ENCODE data around the gene TEX14.
"Not testable (repeated sequence)": the region's sequence is repeated elsewhere in the genome, so short reads cannot be mapped to it uniquely, and the experiment has no call there.

TEX14 gene

GRCh38 chr17:58684003-58684402 is 7.8 kb downstream of the TEX14 start:
- no peaks in the 10 kb centered on the region for H3K27me3 ChIP-seq (ENCODE audit: control insufficient read depth in 3 of 3, insufficient read depth in 3 of 3, low read depth in 1 of 3, low read length in 3 of 3)
- no peaks in the 10 kb centered on the region for H3K4me1 ChIP-seq (ENCODE audit: control insufficient read depth in 2 of 2, insufficient read depth in 1 of 2, low read depth in 1 of 2, low read length in 2 of 2)
- H3K4me2 ChIP-seq (ENCODE audit: insufficient read depth, low read length, poor library complexity, severe bottlenecking): no peak overlapping the region
- no peak overlapping the region for H4K91ac ChIP-seq (ENCODE audit: low read depth, low read length, poor library complexity)
- no peak overlapping the region for H3K4ac ChIP-seq (ENCODE audit: low read length)
- H3K9ac ChIP-seq (ENCODE audit: low read depth, low read length, poor library complexity): no peak overlapping the region
- no peaks in the 10 kb centered on the region for H3K36me3 ChIP-seq (replicated peaks in 1 of 2; ENCODE audit: control insufficient read depth in 2 of 2, insufficient read depth in 2 of 2, low read length in 2 of 2)
- H3K14ac ChIP-seq (ENCODE audit: low read length): no peak overlapping the region
- no peak overlapping the region for H2BK15ac ChIP-seq (ENCODE audit: low read length)
- no CpG with 5 or more reads among the region's 10 CpGs for WGBS, 2 donors (ENCODE audit: extremely low coverage in 2 of 2, insufficient read length in 2 of 2, insufficient replicate concordance in 1 of 2)
- H3K27ac ChIP-seq (replicated peaks; ENCODE audit: low read length): no peak overlapping the region
- H2AFZ ChIP-seq (ENCODE audit: low read length): no peak overlapping the region
- H2BK12ac ChIP-seq (ENCODE audit: low read length): no peak overlapping the region
- H3K4me3 ChIP-seq (ENCODE audit: low read length in 2 of 2): no peak overlapping the region
- H2BK5ac ChIP-seq (ENCODE audit: low read length): no peak overlapping the region
- no peak overlapping the region for H2BK120ac ChIP-seq (ENCODE audit: low read depth, low read length)
- no peak overlapping the region for H3K18ac ChIP-seq (ENCODE audit: low read length)
- H3K23ac ChIP-seq (ENCODE audit: low read depth, low read length, poor library complexity): no peak overlapping the region
- no peaks in the 10 kb centered on the region for H3K79me1 ChIP-seq (ENCODE audit: low read depth, low read length)
- H2AK5ac ChIP-seq (ENCODE audit: low read depth, low read length): no peak overlapping the region
- no peaks in the 10 kb centered on the region for H3K9me3 ChIP-seq (replicated peaks in 1 of 2; ENCODE audit: control insufficient read depth in 2 of 2, insufficient read depth in 1 of 2, low read depth in 1 of 2, low read length in 2 of 2)
- H4K8ac ChIP-seq (ENCODE audit: low read depth, low read length): no peak overlapping the region
- DNase-seq (ENCODE audit: low spot score): no peak

- no peaks in the 10 kb centered on the region for H3K79me1 ChIP-seq (ENCODE audit: low read depth, low read length)
- H3K18ac ChIP-seq (ENCODE audit: low read length): no peak overlapping the region
- no peaks in the 10 kb centered on the region for H3K4me1 ChIP-seq (ENCODE audit: control insufficient read depth in 2 of 2, insufficient read depth in 1 of 2, low read depth in 1 of 2, low read length in 2 of 2)
- no peaks in the 10 kb centered on the region for H3K9me3 ChIP-seq (replicated peaks in 1 of 2; ENCODE audit: control insufficient read depth in 2 of 2, insufficient read depth in 1 of 2, low read depth in 1 of 2, low read length in 2 of 2)
- H3K4me3 ChIP-seq (ENCODE audit: low read length in 2 of 2): no peak overlapping the region
- no peak overlapping the region for H3K9ac ChIP-seq (ENCODE audit: low read depth, low read length, poor library complexity)
- H3K23ac ChIP-seq (ENCODE audit: low read depth, low read length, poor library complexity): no peak overlapping the region
- H4K8ac ChIP-seq (ENCODE audit: low read depth, low read length): no peak overlapping the region
- H3K36me3 ChIP-seq (replicated peaks in 1 of 2; ENCODE audit: control insufficient read depth in 2 of 2, insufficient read depth in 2 of 2, low read length in 2 of 2): no peaks in the 10 kb centered on the region
- H2BK12ac ChIP-seq (ENCODE audit: low read length): no peak overlapping the region
- no peak overlapping the region for H2BK120ac ChIP-seq (ENCODE audit: low read depth, low read length)
- no peak overlapping the region for H2AFZ ChIP-seq (ENCODE audit: low read length)
- DNase-seq (ENCODE audit: low spot score): no peak
- H3K14ac ChIP-seq (ENCODE audit: low read length): no peak overlapping the region
- WGBS, 2 donors (ENCODE audit: extremely low coverage in 2 of 2, insufficient read length in 2 of 2, insufficient replicate concordance in 1 of 2): no CpG with 5 or more reads among the region's 6 CpGs
- no peak overlapping the region for H4K91ac ChIP-seq (ENCODE audit: low read depth, low read length, poor library complexity)
- no peak overlapping the region for H3K4ac ChIP-seq (ENCODE audit: low read length)
- H2BK5ac ChIP-seq (ENCODE audit: low read length): no peak overlapping the region
- peaks cover 0 to 3% (median 0%) of the 10 kb centered on the region in 3 experiments for H3K27me3 ChIP-seq (ENCODE audit: control insufficient read depth in 3 of 3, insufficient read depth in 3 of 3, low read depth in 1 of 3, low read length in 3 of 3)
- H2BK15ac ChIP-seq (ENCODE audit: low read length): no peak overlapping the region
- H3K27ac ChIP-seq (replicated peaks; ENCODE audit: low read length): no peak overlapping the region
- no peak overlapping the region for H3K4me2 ChIP-seq (ENCODE audit: insufficient read depth, low read length, poor library complexity, severe bottlenecking)
- no peak overlapping the region for H2AK5ac ChIP-seq (ENCODE audit: low read depth, low read length)
Observed at GRCh38 chr17:58680038-58680369, 11.8 kb downstream of the TEX14 start.

GRCh38 chr17:58679263-58680037 is 12.4 kb downstream of the TEX14 start:
- no peak for DNase-seq (ENCODE audit: low spot score)

GRCh38 chr17:58678287-58678686 is 13.6 kb downstream of the TEX14 start:
- not testable (repeated sequence) for H2AFZ ChIP-seq (ENCODE audit: low read length); H2BK12ac ChIP-seq (ENCODE audit: low read length); H3K4me2 ChIP-seq (ENCODE audit: insufficient read depth, low read length, poor library complexity, severe bottlenecking); H4K8ac ChIP-seq (ENCODE audit: low read depth, low read length); H3K23ac ChIP-seq (ENCODE audit: low read depth, low read length, poor library complexity); H3K27ac ChIP-seq (replicated peaks; ENCODE audit: low read length); H2AK5ac ChIP-seq (ENCODE audit: low read depth, low read length); H3K9me3 ChIP-seq (replicated peaks in 1 of 2; ENCODE audit: control insufficient read depth in 2 of 2, insufficient read depth in 1 of 2, low read depth in 1 of 2, low read length in 2 of 2); H4K91ac ChIP-seq (ENCODE audit: low read depth, low read length, poor library complexity); H2BK5ac ChIP-seq (ENCODE audit: low read length); H3K14ac ChIP-seq (ENCODE audit: low read length); H3K9ac ChIP-seq (ENCODE audit: low read depth, low read length, poor library complexity); H3K4me3 ChIP-seq (ENCODE audit: low read length in 2 of 2); H3K36me3 ChIP-seq (replicated peaks in 1 of 2; ENCODE audit: control insufficient read depth in 2 of 2, insufficient read depth in 2 of 2, low read length in 2 of 2); H3K18ac ChIP-seq (ENCODE audit: low read length); H3K79me1 ChIP-seq (ENCODE audit: low read depth, low read length); H3K27me3 ChIP-seq (ENCODE audit: control insufficient read depth in 3 of 3, insufficient read depth in 3 of 3, low read depth in 1 of 3, low read length in 3 of 3); DNase-seq (ENCODE audit: low spot score); H3K4ac ChIP-seq (ENCODE audit: low read length); H2BK120ac ChIP-seq (ENCODE audit: low read depth, low read length); H2BK15ac ChIP-seq (ENCODE audit: low read length); H3K4me1 ChIP-seq (ENCODE audit: control insufficient read depth in 2 of 2, insufficient read depth in 1 of 2, low read depth in 1 of 2, low read length in 2 of 2)
- no CpG with 5 or more reads among the region's 5 CpGs for whole genome bisulfite sequencing, 2 donors (ENCODE audit: extremely low coverage in 2 of 2, insufficient read length in 2 of 2, insufficient replicate concordance in 1 of 2)

More at GRCh38 chr17:58679263-58680037, 12.4 kb downstream of the TEX14 start:
- no peaks in the 10 kb centered on the region for H3K4me1 ChIP-seq (ENCODE audit: control insufficient read depth in 2 of 2, insufficient read depth in 1 of 2, low read depth in 1 of 2, low read length in 2 of 2)
- WGBS, 2 donors (ENCODE audit: extremely low coverage in 2 of 2, insufficient read length in 2 of 2, insufficient replicate concordance in 1 of 2): no CpG with 5 or more reads among the region's 12 CpGs
- no peak overlapping the region for H2BK120ac ChIP-seq (ENCODE audit: low read depth, low read length)
- no peak overlapping the region for H3K4me2 ChIP-seq (ENCODE audit: insufficient read depth, low read length, poor library complexity, severe bottlenecking)
- no peak overlapping the region for H2BK5ac ChIP-seq (ENCODE audit: low read length)
- H3K4me3 ChIP-seq (ENCODE audit: low read length in 2 of 2): no peak overlapping the region
- H3K36me3 ChIP-seq (replicated peaks in 1 of 2; ENCODE audit: control insufficient read depth in 2 of 2, insufficient read depth in 2 of 2, low read length in 2 of 2): no peaks in the 10 kb centered on the region
- H3K79me1 ChIP-seq (ENCODE audit: low read depth, low read length): no peaks in the 10 kb centered on the region
- no peak overlapping the region for H4K91ac ChIP-seq (ENCODE audit: low read depth, low read length, poor library complexity)
- no peaks in the 10 kb centered on the region for H3K9me3 ChIP-seq (replicated peaks in 1 of 2; ENCODE audit: control insufficient read depth in 2 of 2, insufficient read depth in 1 of 2, low read depth in 1 of 2, low read length in 2 of 2)
- no peak overlapping the region for H2AK5ac ChIP-seq (ENCODE audit: low read depth, low read length)
- no peak overlapping the region for H3K27ac ChIP-seq (replicated peaks; ENCODE audit: low read length)
- peaks cover 0 to 3% (median 0%) of the 10 kb centered on the region in 3 experiments for H3K27me3 ChIP-seq (ENCODE audit: control insufficient read depth in 3 of 3, insufficient read depth in 3 of 3, low read depth in 1 of 3, low read length in 3 of 3)
- H4K8ac ChIP-seq (ENCODE audit: low read depth, low read length): no peak overlapping the region
- H2BK15ac ChIP-seq (ENCODE audit: low read length): no peak overlapping the region
- H3K18ac ChIP-seq (ENCODE audit: low read length): no peak overlapping the region
- no peak overlapping the region for H2AFZ ChIP-seq (ENCODE audit: low read length)
- H3K14ac ChIP-seq (ENCODE audit: low read length): no peak overlapping the region
- H2BK12ac ChIP-seq (ENCODE audit: low read length): no peak overlapping the region
- H3K4ac ChIP-seq (ENCODE audit: low read length): no peak overlapping the region
- H3K9ac ChIP-seq (ENCODE audit: low read depth, low read length, poor library complexity): no peak overlapping the region
- no peak overlapping the region for H3K23ac ChIP-seq (ENCODE audit: low read depth, low read length, poor library complexity)

All from neuronal stem cell (in vitro differentiated cells).